ENCODE measurements around the gene USP22.

USP22 gene

GRCh38 chr17:20999841-21000532 lies 42.8 kb downstream of the USP22 start:
- no peak for FAIRE-seq

- no peak for FAIRE-seq
Observed at GRCh38 chr17:20999044-20999573, 43.7 kb downstream of the USP22 start.

- peak; percentile 21 for FAIRE-seq
Observed at GRCh38 chr17:20998571-20999043, 44.2 kb downstream of the USP22 start.

GRCh38 chr17:20997711-20998570 lies 44.9 kb downstream of the USP22 start:
- no peak for FAIRE-seq

DNA sequence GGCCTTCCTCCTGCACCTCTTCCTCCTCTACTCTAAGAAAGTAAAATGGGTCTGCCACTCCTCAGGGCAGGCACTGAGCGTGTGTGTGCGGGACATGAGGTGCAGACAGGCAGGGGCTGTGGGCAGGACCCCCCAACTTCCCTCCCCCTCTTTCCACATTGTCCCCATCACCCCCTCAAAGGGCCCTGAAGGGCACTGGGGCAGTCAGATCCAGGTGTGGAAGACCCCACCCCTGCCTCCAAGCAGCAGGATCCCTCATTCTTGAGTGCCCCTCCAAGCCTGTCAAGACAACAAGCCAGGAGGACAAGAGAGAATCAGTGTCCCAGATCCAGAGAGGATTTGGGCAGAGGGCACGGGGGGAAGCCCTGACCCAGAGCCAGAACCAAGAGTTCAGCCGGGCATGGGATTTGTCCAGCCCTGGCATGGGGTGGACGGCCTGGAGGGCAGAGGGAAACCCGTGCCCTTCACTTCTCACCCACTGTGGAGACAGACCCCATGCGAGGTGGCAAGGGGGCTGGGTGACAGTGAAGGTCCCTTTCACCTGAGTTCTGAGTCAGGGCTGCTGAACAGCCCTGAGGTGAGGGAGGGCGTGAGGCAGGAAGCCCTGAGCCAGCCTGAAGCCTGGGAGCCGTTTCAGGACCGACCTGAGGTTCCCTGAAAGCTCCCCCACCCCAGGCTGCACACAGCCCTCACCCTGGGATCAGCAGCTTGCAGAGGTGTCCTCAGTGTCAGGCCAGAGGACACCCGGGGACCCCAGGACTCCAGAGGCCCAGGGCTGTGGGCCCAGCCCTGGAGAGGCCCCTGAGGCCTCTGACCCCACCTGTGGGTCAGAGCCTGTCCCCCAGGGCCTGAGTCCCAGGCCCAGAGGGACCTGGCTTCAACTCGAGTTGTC lies 45.8 kb downstream of the USP22 start:
- FAIRE-seq: no peak

DNA sequence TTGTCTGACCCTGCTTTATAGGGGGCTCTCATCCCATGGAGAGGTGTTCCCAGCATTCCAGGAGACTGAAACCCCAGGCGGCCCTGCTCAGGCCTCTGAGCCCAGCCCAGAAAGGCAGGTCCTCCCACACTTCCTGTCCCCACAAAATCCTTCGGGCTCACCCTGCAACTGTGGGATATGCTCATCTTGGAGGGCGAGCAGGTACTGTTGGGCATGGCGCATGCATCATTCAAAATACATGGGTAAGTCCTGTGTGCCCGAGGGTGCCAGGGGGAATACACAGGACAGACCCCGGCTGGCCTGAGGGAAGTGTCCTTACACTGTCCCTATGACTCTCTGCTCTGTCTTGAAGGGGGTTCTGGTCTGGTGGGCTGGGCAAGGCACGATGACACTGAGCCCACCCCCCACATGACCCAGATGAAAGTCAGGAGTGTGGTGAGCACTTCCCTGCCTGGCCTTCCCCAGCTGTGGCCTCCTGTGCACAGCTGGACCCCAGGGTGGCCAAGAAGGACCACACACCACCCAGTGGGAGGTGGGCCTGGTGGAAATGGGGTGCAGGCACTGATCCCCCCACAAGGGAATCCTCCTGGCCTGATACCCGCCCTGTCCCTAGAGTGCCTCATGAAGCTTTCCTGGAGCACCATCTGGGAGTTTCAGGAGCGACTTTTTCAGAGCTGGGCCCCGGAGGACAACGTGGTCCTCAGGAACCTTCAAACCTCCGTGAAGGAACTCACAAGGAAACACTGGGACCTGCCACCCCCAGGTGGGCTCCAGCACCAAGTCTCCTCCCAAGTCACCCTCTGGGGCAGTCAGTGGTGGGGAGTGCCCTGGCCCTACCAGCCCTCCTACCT lies 46.7 kb downstream of the USP22 start:
- FAIRE-seq: no peak

DNA sequence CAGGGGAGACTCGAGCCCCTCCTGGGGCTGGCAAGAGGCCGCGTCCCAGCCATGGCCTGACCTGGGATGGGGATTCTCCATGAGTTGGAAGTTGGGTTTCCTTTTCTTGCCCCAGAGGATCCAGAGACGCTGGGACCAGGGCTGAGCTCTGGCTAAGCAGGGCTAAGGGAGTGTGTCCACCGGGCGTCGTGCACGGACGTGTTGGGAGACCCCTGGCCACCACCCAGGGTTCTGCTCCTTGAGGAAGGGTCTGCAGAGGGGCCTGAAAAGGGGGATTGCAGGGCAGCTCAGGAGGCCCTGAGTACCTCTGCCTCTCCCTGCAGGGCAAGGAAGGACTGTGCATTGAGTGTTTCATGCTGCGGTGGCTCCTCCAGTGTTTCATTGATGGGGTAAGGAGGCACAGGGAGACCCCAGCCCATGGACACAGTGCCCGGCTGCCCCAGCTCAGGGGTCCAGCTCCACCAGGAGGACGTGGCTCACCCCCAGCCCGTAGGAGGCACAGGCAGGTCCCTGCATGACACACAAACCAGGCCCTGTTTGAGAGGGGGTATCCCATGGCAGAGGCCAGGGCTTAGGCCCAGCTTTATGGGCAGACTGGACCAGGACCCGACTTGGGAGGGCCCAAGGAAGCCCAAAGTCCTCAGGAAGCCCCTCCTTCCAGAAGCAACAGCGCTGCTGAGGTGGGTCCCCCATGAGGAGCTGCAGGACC lies 47.5 kb downstream of the USP22 start:
- no peak for FAIRE-seq

DNA sequence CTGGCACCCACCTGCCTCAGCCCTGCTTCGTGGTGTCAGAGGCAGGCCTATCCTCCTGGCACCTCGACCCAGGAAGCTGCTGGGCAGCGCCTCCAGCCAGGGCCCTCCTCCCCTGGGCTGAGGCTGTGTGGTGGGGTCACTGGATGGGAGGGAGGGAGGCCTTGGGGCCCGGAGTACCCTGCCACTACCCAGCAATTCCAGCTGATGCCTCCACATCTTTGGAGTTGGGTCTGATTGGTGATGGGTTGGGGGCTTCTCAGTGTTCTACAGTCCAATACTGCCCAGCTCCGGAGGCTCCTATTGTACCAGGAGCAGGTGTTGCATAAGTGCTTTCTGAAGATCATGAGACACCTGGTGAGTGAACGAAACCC lies 48.0 kb downstream of the USP22 start:
- FAIRE-seq: no peak

- no peak for FAIRE-seq
Observed at GRCh38 chr17:20993863-20994778, 48.7 kb downstream of the USP22 start.

GRCh38 chr17:20992987-20993862 lies 49.6 kb downstream of the USP22 start:
- peak; percentile 93 for FAIRE-seq

DNA sequence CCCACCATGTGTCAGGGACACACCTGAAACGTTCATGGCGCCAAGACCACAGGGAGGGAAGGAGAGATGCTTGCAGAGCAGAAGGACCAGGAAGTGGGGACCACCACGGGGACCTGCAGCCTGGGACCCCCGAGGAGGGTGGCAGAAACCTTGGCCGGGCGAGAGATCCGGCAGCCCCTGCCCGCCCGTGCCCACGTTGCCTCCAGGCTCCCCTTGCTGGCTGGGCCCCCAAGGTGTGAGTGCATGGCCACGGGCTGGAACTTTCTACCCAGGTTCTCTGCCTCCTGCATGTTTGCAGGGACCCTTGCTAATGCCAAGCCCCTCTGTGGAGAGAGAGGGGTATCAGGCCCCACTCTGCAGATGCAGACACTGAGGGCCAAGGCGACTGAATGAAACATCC lies 50.4 kb downstream of the USP22 start:
- FAIRE-seq: no peak

DNA sequence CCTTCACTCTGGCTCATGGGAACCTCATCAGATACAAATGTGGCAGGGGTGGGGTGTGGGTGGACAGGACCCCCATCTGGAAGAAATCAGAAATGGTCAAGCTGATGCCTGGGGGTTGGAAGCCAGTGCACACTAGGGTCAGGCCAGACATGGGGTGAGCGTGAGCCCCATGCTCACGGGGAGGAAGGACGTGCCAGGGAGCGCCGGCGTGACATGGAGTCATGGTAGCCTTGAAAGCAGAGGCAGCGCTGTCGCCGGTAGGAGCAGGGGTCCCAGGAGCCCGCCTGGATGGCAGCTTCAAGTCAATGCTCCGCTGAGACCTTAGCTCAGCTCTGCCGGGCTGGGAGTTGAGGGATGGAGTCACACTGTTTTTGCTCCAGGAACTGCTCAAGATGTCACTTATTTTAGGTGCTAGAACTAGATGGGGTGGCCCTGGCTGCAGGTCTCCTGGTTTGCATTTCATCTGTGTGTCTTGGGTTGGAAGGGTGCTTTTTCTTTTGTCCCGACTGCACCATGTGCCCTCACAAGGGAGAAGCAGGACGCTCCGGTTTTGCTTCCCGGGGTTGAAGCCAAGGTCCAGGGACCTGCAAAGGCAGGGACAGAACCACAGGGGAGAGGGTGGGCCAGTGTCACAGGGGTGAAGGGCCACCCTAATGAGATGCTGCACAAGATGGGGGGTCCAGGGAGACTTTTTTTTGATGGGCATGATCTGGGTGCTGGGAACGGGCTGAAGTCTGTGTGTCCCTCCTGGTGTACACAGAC lies 51.4 kb downstream of the USP22 start:
- no peak for FAIRE-seq

DNA sequence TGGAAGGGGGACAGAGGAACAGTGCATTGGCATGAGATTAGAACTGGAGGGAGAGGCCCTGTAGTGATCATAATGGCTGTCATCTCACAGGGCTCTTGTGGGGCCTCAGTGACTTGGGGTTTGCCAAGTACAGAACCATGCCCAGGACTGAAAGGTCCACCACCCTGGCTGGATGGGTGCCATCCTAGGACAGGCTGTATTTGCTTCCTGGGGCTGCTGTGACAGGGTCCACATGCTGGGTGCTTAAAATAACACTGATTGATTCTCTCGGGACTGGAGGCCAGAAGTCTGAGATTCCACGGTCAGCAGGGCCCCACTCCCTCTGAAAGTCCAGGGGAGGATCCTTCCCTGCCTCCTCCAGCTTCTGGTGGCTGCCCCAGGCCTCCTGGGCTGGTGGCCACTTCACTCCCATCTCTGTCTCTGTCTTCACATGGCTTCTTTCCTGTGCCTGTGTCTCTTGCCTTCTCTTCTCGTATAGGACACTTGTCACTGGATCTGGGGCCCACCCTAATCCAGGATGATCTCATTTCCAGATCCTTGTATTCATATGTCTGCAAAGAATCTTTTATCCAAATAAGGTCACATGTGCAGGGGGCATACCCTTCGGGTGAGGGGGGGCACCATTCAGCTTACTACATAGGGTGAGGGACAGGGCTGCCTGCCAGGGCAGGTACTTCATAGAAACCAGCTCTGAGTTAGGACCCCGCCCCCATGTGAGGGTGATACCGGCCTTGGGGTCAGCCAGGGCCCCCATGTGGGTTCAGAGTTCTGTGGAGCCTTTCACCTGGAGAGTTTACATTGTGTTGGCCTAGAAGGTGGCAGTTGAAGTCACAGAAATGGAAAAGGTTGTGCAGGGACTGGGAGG lies 52.6 kb downstream of the USP22 start:
- FAIRE-seq: no peak

DNA sequence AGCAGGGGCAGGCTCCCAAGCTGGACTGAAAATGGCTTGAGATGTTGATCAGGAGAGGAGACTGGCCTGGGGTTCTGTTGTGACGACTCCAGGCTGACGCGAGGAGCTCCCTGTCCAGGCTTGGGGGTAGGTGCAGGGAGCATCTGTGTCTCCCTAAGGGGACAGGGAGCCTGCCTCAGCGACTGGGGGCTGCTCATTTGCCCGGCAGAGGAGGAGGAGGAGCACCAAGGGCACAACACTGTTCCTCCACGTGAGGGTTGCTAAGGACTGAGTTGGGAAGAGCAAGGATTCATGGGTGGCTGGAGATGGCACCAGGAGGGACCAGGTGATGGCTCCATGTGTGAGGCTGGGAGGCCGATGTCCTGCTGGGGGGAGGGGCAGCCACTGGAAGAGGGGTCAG lies 53.3 kb downstream of the USP22 start:
- no peak for FAIRE-seq

DNA sequence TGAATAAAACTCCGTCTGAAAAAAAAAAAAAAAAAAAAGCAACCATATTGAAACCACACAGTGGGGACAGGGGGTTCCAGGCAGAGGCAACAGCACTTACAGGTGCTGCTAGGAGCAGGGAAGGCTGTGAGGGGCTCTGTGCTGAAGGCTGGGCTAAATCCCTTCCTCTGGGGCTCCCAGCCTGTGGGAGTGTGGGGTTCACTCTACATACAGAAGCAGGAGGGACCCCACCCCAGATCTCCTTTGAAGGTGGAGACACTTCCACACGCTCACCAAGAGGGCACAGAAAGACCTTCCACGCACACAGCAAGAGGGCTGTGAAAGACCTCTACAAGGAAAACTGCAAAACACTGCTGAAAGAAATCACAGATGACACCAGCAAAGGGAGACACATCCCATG lies 53.9 kb downstream of the USP22 start:
- FAIRE-seq: no peak

GRCh38 chr17:20988001-20988636 lies 54.7 kb downstream of the USP22 start:
- FAIRE-seq: no peak

DNA sequence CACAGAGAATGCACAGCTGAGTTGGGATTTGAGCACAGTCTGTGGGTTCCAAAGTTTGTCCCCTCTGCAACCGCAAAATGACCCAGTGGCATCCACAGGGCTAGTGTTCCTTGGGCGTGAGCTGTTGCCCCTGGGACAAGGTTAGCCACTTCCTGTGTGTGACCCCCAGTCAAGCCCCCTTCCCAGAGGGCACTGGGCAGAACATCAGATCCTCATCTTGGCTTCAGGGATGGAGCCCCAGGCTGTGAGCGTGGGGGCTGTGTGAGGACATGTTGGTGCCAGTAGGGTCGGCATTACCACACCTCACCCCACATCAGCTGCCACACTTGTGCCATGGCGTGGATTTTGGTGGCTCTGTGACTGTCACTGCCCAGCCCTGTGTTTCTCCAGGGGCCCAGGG lies 55.3 kb downstream of the USP22 start:
- FAIRE-seq: no peak

Measured in G401.6 (cell line).